Heart left ventricle (tissue), 16 donors: ENCODE data around the gene MAFF. TPM values are rescaled to one million over a fixed set of nuclear protein-coding genes. Genes with fewer than 3 reads are reported as not detected.

Experiments used
- ATAC-seq, 4 donors: fragments of 200-7000 bp; cut with Tn5 transposase; one replicate each; pipeline ENCODE4 v1.9.1; 2020 to 2022; ENCODE audit warnings: moderate library complexity in 4 of 4, mild to moderate bottlenecking in 3 of 4, moderate number of reproducible peaks in 1 of 4
- DNase-seq, 5 donors: peaks; one replicate each; pipeline ENCODE4 v3.0.0-alpha.2; 2020
- H3K27ac ChIP-seq, 12 donors: fragments of 200-600 bp; sonication (generic) in 4 of 12; one replicate each; pipeline versions ENCODE4 v1.5.0 to v1.8.0; 2016 to 2022; ENCODE audit warnings: mild to moderate bottlenecking in 2 of 12
- H3K27me3 ChIP-seq, 9 donors: fragments of 200-600 bp; sonication (generic) in 2 of 9; one replicate each; pipeline versions ENCODE4 v1.5.1 to v1.8.0; 2016 to 2022; ENCODE audit warnings: mild to moderate bottlenecking in 3 of 9
- H3K36me3 ChIP-seq, 9 donors: fragments of 200-600 bp; sonication (generic) in 2 of 9; one replicate each; pipeline versions ENCODE4 v1.5.0 to v1.8.0; 2018 to 2022; ENCODE audit warnings: mild to moderate bottlenecking in 2 of 9
- H3K4me1 ChIP-seq, 12 donors: fragments of 200-600 bp; sonication (generic) in 4 of 12; one replicate each; pipeline versions ENCODE4 v1.5.0 to v1.8.0; 2016 to 2022; ENCODE audit warnings: mild to moderate bottlenecking in 3 of 12
- H3K4me3 ChIP-seq, 12 donors: fragments of 200-600 bp; sonication (generic) in 4 of 12; one replicate each; pipeline versions ENCODE4 v1.5.0 to v1.8.0; 2017 to 2022; ENCODE audit warnings: mild to moderate bottlenecking in 9 of 12, moderate library complexity in 4 of 12
- H3K9me3 ChIP-seq, 12 donors: fragments of 200-600 bp; sonication (generic) in 4 of 12; one replicate each; pipeline versions ENCODE4 v1.5.0 to v1.8.0; 2016 to 2022; ENCODE audit warnings: mild to moderate bottlenecking in 1 of 12
- POLR2A ChIP-seq, 2 donors: fragments of 450-650 bp; IDR thresholded peaks; one replicate each; pipeline ENCODE4 v1.6.1; 2017; ENCODE audit warnings: antibody characterized with exemption in 2 of 2, mild to moderate bottlenecking in 2 of 2, moderate library complexity in 2 of 2
- WGBS, 4 donors: extraction: QIAGEN DNeasy Blood & Tissue Kit in 2 of 4; methylation state at CpG; one replicate each; pipeline versions ENCODE4 v1.1.5 to v1.1.7; 2013 to 2018; 5-methylcytosine and 5-hydroxymethylcytosine counted together
- intact Hi-C, 10 donors: fragments of 100-400 bp; cut with DNase I; formaldehyde crosslinking; loops; one replicate each; pipeline versions ENCODE4 v1.11.1 to v1.14.2; 2022
- polyA plus RNA-seq, 2 donors: library from polyadenylated mRNA; stranded (reverse); fragments of 200-250 nt; gene quantifications; one replicate each; pipeline ENCODE4 v1.2.3, GENCODE V29; 2013
- total RNA-seq, 9 donors: library from RNA; depleted of rRNA in 2 of 9; stranded (reverse); fragments of >200 nt in 2 of 9; fragmentation: NEBNext Ultra II Directional in 3 of 9; extraction: Animal tissue kit (Norgen Biotek cat#: 25700) in 3 of 9; gene quantifications; one replicate each; pipeline versions ENCODE4 v1.1.0 to v1.2.4, GENCODE V29; 2016 to 2023
- TF ChIP-seq, protein P1 (sequence below), 12 donors: fragments of 200-600 bp; sonication (generic) in 4 of 12; IDR thresholded peaks; one replicate each; pipeline versions ENCODE4 v1.5.0 to v1.8.0; 2018 to 2022; ENCODE audit warnings: antibody characterized with exemption in 12 of 12, mild to moderate bottlenecking in 5 of 12
- donor health status: ischemic (EF 13 %, LVEDD 7.1; RV severe dilation, severe dysfunction).
- donor health status: healthy with polysubstance abuse.
- donor health status: DM: no; HTN: yes; CAD: no.
- donor health status: DM: no; HTN: no; CAD: no.
- donor health status: ischemic (EF 25% LVEDD 6.9; RV normal size, moderate dysfunction).
- donor health status: ischemic (EF 25% LVEDD 5.7; RV mildly dilated, moderate dysfunction).
- donor health status: healthy.
- donor health status: DM: yes; HTN: yes; CAD: no.
- donor health status: ischemic (EF 35%, LVEDD 5.7; RV mildly dilated, moderate dysfunction).
- donor health status: nonischemic (EF 11% LVEDD 7.7; RV severe dilation, severe dysfunction).
- donor health status: DM: yes; HTN: yes; CAD: no.
- donor health status: PGD.
- donor health status: ischemic (EF 29% LVEDD 5.4; RV normal size, mild dysfunction).
- donor health status: nonischemic (EF 23%, LVEDD 6.1; RV moderate dilation, normal function).

MAFF gene
- total and polyA plus RNA-seq, 11 donors = 1.9 to 36.0 (median 4.7) TPM

DNA sequence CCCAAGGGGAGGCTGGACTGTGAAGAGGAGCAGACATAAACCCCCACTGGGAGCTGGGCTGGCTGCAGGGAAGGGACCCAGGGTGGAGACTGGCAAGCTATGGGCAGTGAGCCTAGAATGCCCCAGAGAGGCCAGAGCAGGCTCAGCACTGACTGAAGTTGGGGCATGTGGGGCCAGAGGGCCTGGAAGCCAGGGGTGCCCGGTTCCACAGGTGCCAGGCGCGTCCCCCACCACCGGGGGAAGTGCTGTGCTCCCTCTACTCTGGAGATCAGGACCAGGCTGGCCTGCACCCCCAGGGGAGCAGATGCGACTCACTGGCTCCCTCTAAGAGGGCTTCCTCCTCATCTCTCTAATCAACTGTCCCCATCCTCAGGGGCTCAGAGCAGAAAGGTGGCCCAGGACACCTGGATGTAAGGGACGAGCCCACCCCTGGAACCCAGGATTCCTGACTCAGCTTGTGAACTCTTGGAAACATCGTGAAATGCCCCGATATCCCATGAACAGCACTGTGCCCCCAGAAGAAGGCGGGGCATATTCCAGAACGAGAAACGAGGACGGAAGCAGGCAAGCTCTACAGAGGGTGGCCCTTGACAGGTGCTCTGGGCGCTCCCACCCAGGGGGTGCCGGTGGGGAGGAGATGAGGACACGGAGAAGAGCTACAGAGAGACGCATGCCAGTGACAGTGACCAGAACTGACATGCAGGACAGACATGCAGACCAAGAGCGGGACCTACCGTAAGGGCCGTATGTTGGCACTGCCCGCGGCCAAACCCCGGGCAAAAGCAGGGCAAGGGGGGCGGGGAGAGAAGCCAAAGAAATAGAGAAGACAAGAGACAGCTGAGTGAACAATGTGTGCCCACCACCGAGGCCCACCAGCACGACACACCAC lies 20.4 kb downstream of the MAFF start:
- Histone ChIP-seq H3K27me3 (no peaks in the 10 kb centered on the region), H3K27ac (peak overlapping the region in 3 of 12 donors; percentile 43 to 52 (median 44)), H3K4me3 (no peak overlapping the region), H3K36me3 (peaks cover 0 to 60% (median 51%) of the 10 kb centered on the region in 9 donors), H3K9me3 (no peaks in the 10 kb centered on the region), H3K4me1 (peaks cover 4 to 42% (median 28%) of the 10 kb centered on the region in 12 donors)
- intact Hi-C loops = no loop called here
- DNase-seq (no peak), ATAC-seq (no peak)
- TF ChIP-seq, protein P1, sequence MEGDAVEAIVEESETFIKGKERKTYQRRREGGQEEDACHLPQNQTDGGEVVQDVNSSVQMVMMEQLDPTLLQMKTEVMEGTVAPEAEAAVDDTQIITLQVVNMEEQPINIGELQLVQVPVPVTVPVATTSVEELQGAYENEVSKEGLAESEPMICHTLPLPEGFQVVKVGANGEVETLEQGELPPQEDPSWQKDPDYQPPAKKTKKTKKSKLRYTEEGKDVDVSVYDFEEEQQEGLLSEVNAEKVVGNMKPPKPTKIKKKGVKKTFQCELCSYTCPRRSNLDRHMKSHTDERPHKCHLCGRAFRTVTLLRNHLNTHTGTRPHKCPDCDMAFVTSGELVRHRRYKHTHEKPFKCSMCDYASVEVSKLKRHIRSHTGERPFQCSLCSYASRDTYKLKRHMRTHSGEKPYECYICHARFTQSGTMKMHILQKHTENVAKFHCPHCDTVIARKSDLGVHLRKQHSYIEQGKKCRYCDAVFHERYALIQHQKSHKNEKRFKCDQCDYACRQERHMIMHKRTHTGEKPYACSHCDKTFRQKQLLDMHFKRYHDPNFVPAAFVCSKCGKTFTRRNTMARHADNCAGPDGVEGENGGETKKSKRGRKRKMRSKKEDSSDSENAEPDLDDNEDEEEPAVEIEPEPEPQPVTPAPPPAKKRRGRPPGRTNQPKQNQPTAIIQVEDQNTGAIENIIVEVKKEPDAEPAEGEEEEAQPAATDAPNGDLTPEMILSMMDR (IDR thresholded peaks at IDR 0.05) = no peak
- no peak for TF ChIP-seq POLR2A (IDR thresholded peaks at IDR 0.05)
- 90 to 92% (median 90%) methylated on average over 20 to 25 of the region's 25 CpGs for WGBS, 4 donors

DNA sequence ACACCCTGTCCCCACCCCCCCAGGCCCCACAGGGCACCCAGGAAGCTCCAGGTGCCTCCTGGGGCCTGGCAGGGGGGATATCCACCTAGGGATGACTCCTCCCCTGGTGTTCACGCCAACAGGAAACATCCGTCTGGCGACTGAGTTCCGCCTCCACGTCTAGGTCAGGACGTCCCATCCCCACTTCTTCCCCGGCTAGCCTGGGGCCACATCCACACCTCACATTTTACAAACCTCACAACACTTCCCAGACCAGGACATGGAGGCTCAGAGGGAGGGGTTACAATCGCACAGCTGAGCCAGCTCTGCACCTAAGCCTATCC lies 21.0 kb downstream of the MAFF start:
- DNase-seq (no peak), ATAC-seq (no peak)
- 63 to 76% (median 65%) methylated on average over 8 of the region's 8 CpGs for WGBS, 4 donors
- H3K4me1 ChIP-seq = peaks cover 4 to 44% (median 26%) of the 10 kb centered on the region in 12 donors
- H3K9me3 ChIP-seq = no peaks in the 10 kb centered on the region
- no peak for TF ChIP-seq POLR2A (IDR thresholded peaks at IDR 0.05)
- TF ChIP-seq, protein P1 (IDR thresholded peaks at IDR 0.05) = no peak
- H3K4me3 ChIP-seq = no peak overlapping the region
- peak overlapping the region in 2 of 12 donors; percentile 44 to 52 for H3K27ac ChIP-seq
- peaks cover 0 to 66% (median 57%) of the 10 kb centered on the region in 9 donors for H3K36me3 ChIP-seq
- H3K27me3 ChIP-seq = no peaks in the 10 kb centered on the region
- intact Hi-C loops = no loop called here

DNA sequence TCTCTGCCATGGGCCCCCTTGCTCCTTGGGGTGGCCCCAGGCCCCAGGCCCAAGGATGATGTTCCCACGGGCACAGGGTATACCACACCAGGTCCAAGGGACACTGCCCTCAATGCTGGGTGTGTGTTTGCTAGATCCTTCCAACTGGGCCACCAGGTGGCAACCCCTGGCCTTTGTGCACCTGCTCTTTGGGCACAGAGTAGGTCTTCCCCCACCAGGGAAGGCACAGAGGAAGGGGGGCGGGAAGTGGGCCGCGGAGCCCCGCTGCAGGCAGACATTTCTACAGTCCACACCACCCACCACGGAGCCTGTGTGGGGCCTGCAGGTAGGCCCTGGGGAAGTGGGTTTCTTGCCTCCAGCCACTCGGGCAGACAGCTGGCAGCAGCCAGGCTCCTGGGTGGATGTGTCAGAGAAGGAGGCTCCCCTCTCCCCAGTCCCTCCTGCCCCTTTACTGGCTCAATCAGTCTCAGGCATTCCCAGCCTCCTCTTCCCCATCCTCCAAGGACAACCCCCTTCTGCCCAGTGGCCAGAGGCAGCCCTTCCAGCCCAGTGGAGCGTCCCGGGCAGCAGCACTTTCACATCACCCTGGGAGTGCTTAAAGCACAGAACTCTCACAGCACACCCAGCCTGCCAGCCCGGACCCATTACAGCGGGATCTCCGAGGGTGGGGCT lies 21.6 kb downstream of the MAFF start:
- TF ChIP-seq, protein P1 (IDR thresholded peaks at IDR 0.05) = no peak
- no peak for TF ChIP-seq POLR2A (IDR thresholded peaks at IDR 0.05)
- no peak for DNase-seq
- WGBS, 4 donors = 81 to 89% (median 84%) methylated on average over 11 to 12 of the region's 12 CpGs
- no peak for ATAC-seq
- no peaks in the 10 kb centered on the region for H3K9me3 ChIP-seq
- H3K36me3 ChIP-seq = peaks cover 0 to 73% (median 63%) of the 10 kb centered on the region in 9 donors
- intact Hi-C loops = no loop called here
- H3K4me1 ChIP-seq = peaks cover 4 to 44% (median 23%) of the 10 kb centered on the region in 12 donors
- peak overlapping the region in 2 of 12 donors; percentile 44 to 52 for H3K27ac ChIP-seq
- H3K27me3 ChIP-seq = no peaks in the 10 kb centered on the region
- H3K4me3 ChIP-seq = no peak overlapping the region
